Natural killer cell (primary cell): ENCODE data around the gene ERVH48-1. TPM values are rescaled to one million over a fixed set of nuclear protein-coding genes. Genes with fewer than 3 reads are reported as not detected.
"Not testable (repeated sequence)": the region's sequence is repeated elsewhere in the genome, so short reads cannot be mapped to it uniquely, and the experiment has no call there.

Experiments used
- ATAC-seq, 3 donors: fragments of 150-1000 bp in 2 of 3; fragments of 200-7000 bp in 1 of 3; cut with Tn5 transposase; 1 replicate in 1 of 3; 2 replicates in 2 of 3; pipeline ENCODE4 v1.10.0; 2021; ENCODE audit warnings: mild to moderate bottlenecking in 2 of 3, moderate library complexity in 2 of 3
- DNase-seq, 2 donors: peaks; one replicate each; pipeline versions ENCODE4 v3.0.0 to v3.0.0-alpha.2; 2013 to 2021; ENCODE audit warnings: mixed read lengths in 1 of 2
- H3K27ac ChIP-seq: one replicate; pipeline ENCODE4 v1.5.1; 2013; ENCODE audit warnings: mild to moderate bottlenecking, low read length
- H3K27me3 ChIP-seq: one replicate; pipeline ENCODE4 v1.6.1; 2013; ENCODE audit warnings: low read length; ENCODE audit not compliant: control insufficient read depth, insufficient read depth
- H3K36me3 ChIP-seq: one replicate; pipeline ENCODE4 v1.6.1; 2013; ENCODE audit warnings: low read length; ENCODE audit not compliant: control insufficient read depth, insufficient read depth
- H3K4me1 ChIP-seq: one replicate; pipeline ENCODE4 v1.6.1; 2013; ENCODE audit warnings: low read length; ENCODE audit not compliant: control insufficient read depth, insufficient read depth
- H3K4me3 ChIP-seq: one replicate; pipeline ENCODE4 v1.5.1; 2013; ENCODE audit warnings: low read length
- H3K9me3 ChIP-seq: one replicate; pipeline ENCODE4 v1.6.1; 2013; ENCODE audit warnings: low read length; ENCODE audit not compliant: control insufficient read depth, insufficient read depth
- H3K27ac Mint-ChIP-seq, 2 donors: one replicate each; pipeline ENCODE4 v1.8.0; 2022; ENCODE audit warnings: mild to moderate bottlenecking in 2 of 2, mixed read lengths in 2 of 2, moderate library complexity in 1 of 2
- H3K27me3 Mint-ChIP-seq, 2 donors: one replicate each; pipeline ENCODE4 v1.8.0; 2022; ENCODE audit warnings: low read depth in 2 of 2, mixed read lengths in 2 of 2
- H3K36me3 Mint-ChIP-seq: one replicate; pipeline ENCODE4 v1.8.0; 2022; ENCODE audit warnings: mixed read lengths
- H3K4me1 Mint-ChIP-seq, 2 donors: one replicate each; pipeline ENCODE4 v1.8.0; 2022; ENCODE audit warnings: mixed read lengths in 2 of 2
- H3K4me3 Mint-ChIP-seq: one replicate; pipeline ENCODE4 v1.8.0; 2022; ENCODE audit warnings: mild to moderate bottlenecking, moderate library complexity, mixed read lengths
- H3K9me3 Mint-ChIP-seq, 2 donors: one replicate each; pipeline ENCODE4 v1.8.0; 2022; ENCODE audit warnings: mixed read lengths in 2 of 2
- CTCF ChIP-seq: fragments of 200-600 bp; IDR thresholded peaks from one replicate; pipeline ENCODE4 v1.8.0; 2022; ENCODE audit warnings: antibody characterized with exemption
- WGBS: methylation state at CpG from one replicate; pipeline ENCODE4 v1.1.7; 2013; ENCODE audit warnings: missing lambda C conversion rate; ENCODE audit not compliant: insufficient coverage; 5-methylcytosine and 5-hydroxymethylcytosine counted together
- intact Hi-C: fragments of 100-400 bp; cut with micrococcal nuclease; formaldehyde crosslinking; loops from one replicate; pipeline ENCODE4 v1.14.2; 2022
- total RNA-seq, 4 donors: library from RNA; stranded (reverse); fragments of 120-200 nt in 1 of 4; gene quantifications; one replicate each; pipeline versions ENCODE4 v1.2.3 to v1.2.4, GENCODE V29; 2013 to 2022

The ERVH48-1 gene
- total RNA-seq, 3 donors from 2014 or later (not counting 1 experiment from before 2014, with no cell fraction given), result not detected

- WGBS, result 81% methylated on average over 3 of the region's 3 CpGs
- no peak for TF ChIP-seq CTCF
- H3K27me3 Mint-ChIP-seq, result no peaks in the 10 kb centered on the region
- H3K27ac Mint-ChIP-seq, result no peak overlapping the region
- H3K36me3 ChIP-seq, result no peaks in the 10 kb centered on the region
- H3K27me3 ChIP-seq, result no peaks in the 10 kb centered on the region
- H3K36me3 Mint-ChIP-seq, result no peaks in the 10 kb centered on the region
- H3K4me1 Mint-ChIP-seq, result peaks cover 7 to 13% of the 10 kb centered on the region in 2 donors
- DNase-seq, result no peak
- no peak overlapping the region for H3K27ac ChIP-seq
- no peaks in the 10 kb centered on the region for H3K9me3 Mint-ChIP-seq
- H3K4me1 ChIP-seq, result peaks cover 15% of the 10 kb centered on the region
- H3K4me3 Mint-ChIP-seq, result peak overlapping the region; percentile 53
- no peak for ATAC-seq
- H3K4me3 ChIP-seq, result no peak overlapping the region
- intact Hi-C loops, result no loop called here
- no peaks in the 10 kb centered on the region for H3K9me3 ChIP-seq
Observed at GRCh38 chr21:42971897-42972275, 46.5 kb upstream of the ERVH48-1 start.

GRCh38 chr21:42970946-42971653, 45.7 kb upstream of the ERVH48-1 start:
- Mint-ChIP-seq H3K27me3 (no peaks in the 10 kb centered on the region), H3K27ac (no peak overlapping the region), H3K4me1 (peaks cover 0 to 7% of the 10 kb centered on the region in 2 donors), H3K9me3 (no peaks in the 10 kb centered on the region), H3K4me3 (no peak overlapping the region), H3K36me3 (no peaks in the 10 kb centered on the region)
- intact Hi-C loops, result no loop called here
- no peak overlapping the region for H3K27ac ChIP-seq
- no peaks in the 10 kb centered on the region for H3K36me3 ChIP-seq
- no peak for TF ChIP-seq CTCF
- peaks cover 15% of the 10 kb centered on the region for H3K4me1 ChIP-seq
- H3K9me3 ChIP-seq, result no peaks in the 10 kb centered on the region
- H3K27me3 ChIP-seq, result no peaks in the 10 kb centered on the region
- 88% methylated on average over 7 of the region's 7 CpGs for WGBS
- ATAC-seq (no peak), DNase-seq (no peak)
- H3K4me3 ChIP-seq, result no peak overlapping the region

GRCh38 chr21:42969193-42969600, 43.8 kb upstream of the ERVH48-1 start:
- Mint-ChIP-seq H3K4me3 (no peak overlapping the region), H3K9me3 (no peaks in the 10 kb centered on the region), H3K27ac (no peak overlapping the region), H3K27me3 (no peaks in the 10 kb centered on the region), H3K36me3 (no peaks in the 10 kb centered on the region), H3K4me1 (no peaks in the 10 kb centered on the region)
- Histone ChIP-seq H3K27ac (no peak overlapping the region), H3K9me3 (no peaks in the 10 kb centered on the region), H3K4me1 (peaks cover 11% of the 10 kb centered on the region), H3K4me3 (no peak overlapping the region), H3K36me3 (no peaks in the 10 kb centered on the region), H3K27me3 (no peaks in the 10 kb centered on the region)
- WGBS, result 90% methylated on average over 6 of the region's 6 CpGs
- DNase-seq, result no peak
- no peak for TF ChIP-seq CTCF
- intact Hi-C loops, result no loop called here
- ATAC-seq, result no peak

- H3K27ac Mint-ChIP-seq, H3K4me1 Mint-ChIP-seq: not testable (repeated sequence)
Observed at GRCh38 chr21:42967616-42968015, 42.2 kb upstream of the ERVH48-1 start.

More at GRCh38 chr21:42967616-42968015, 42.2 kb upstream of the ERVH48-1 start:
- H3K36me3 Mint-ChIP-seq, ATAC-seq, DNase-seq, H3K4me1 ChIP-seq, H3K27ac ChIP-seq, intact Hi-C loops, H3K9me3 Mint-ChIP-seq, H3K27me3 Mint-ChIP-seq, H3K27me3 ChIP-seq, H3K4me3 ChIP-seq, H3K4me3 Mint-ChIP-seq, H3K36me3 ChIP-seq, H3K9me3 ChIP-seq: not testable (repeated sequence)
- 94% methylated on average over 9 of the region's 9 CpGs for WGBS
